Progenitor cell of endocrine pancreas (in vitro differentiated cells): ENCODE results near the gene TAC4. TPM values are rescaled to one million over a fixed set of nuclear protein-coding genes. Genes with fewer than 3 reads are reported as not detected.
A peak's percentile ranks its signal among the peaks of the same experiment; 100 is the strongest.

ENCODE experiments used
- DNase-seq: peaks from one replicate; pipeline ENCODE4 v3.0.0; 2021; ENCODE audit warnings: low spot score; ENCODE audit not compliant: unreplicated experiment
- H3K27ac Mint-ChIP-seq: 2 replicates; pipeline ENCODE4 v1.8.0; 2021; ENCODE audit warnings: mild to moderate bottlenecking, moderate library complexity, mixed read lengths
- H3K27me3 Mint-ChIP-seq: 2 replicates; pipeline ENCODE4 v1.8.0; 2021; ENCODE audit warnings: mixed read lengths
- H3K36me3 Mint-ChIP-seq: 2 replicates; pipeline ENCODE4 v1.8.0; 2022; ENCODE audit warnings: mixed read lengths; ENCODE audit not compliant: insufficient read depth
- H3K4me1 Mint-ChIP-seq: 2 replicates; pipeline ENCODE4 v1.8.0; 2021; ENCODE audit warnings: low read depth, mixed read lengths
- H3K4me3 Mint-ChIP-seq: 2 replicates; pipeline ENCODE4 v1.8.0; 2021; ENCODE audit warnings: low read depth, mild to moderate bottlenecking, moderate library complexity, mixed read lengths
- H3K9me3 Mint-ChIP-seq: 2 replicates; pipeline ENCODE4 v1.8.0; 2021; ENCODE audit warnings: low read depth, mixed read lengths
- CTCF ChIP-seq: fragments of 200-600 bp; sonication (generic); IDR thresholded peaks from one replicate; pipeline ENCODE4 v1.5.0; 2021; ENCODE audit warnings: antibody characterized with exemption, mild to moderate bottlenecking; ENCODE audit not compliant: unreplicated experiment
- total RNA-seq: library from RNA; stranded (reverse); gene quantifications from 2 replicates; pipeline ENCODE4 v1.2.1, GENCODE V29; 2021

TAC4 gene
- total RNA-seq, 1 donor from 2014 or later: not detected

- peaks cover 21% of the 10 kb centered on the region for H3K4me1 Mint-ChIP-seq
- no peak for TF ChIP-seq CTCF
- H3K9me3 Mint-ChIP-seq: no peaks in the 10 kb centered on the region
- DNase-seq: no peak
- H3K4me3 Mint-ChIP-seq: no peak overlapping the region
- peaks cover 16% of the 10 kb centered on the region for H3K36me3 Mint-ChIP-seq
- no peaks in the 10 kb centered on the region for H3K27me3 Mint-ChIP-seq
- peak overlapping the region; percentile 59 for H3K27ac Mint-ChIP-seq
Measured at GRCh38 chr17:49836111-49837030, 11.5 kb downstream of the TAC4 start.

- H3K27ac Mint-ChIP-seq: no peak overlapping the region
- peaks cover 16% of the 10 kb centered on the region for H3K36me3 Mint-ChIP-seq
- no peak for DNase-seq
- no peaks in the 10 kb centered on the region for H3K9me3 Mint-ChIP-seq
- H3K4me1 Mint-ChIP-seq: peaks cover 21% of the 10 kb centered on the region
- H3K27me3 Mint-ChIP-seq: no peaks in the 10 kb centered on the region
- TF ChIP-seq CTCF: no peak
- no peak overlapping the region for H3K4me3 Mint-ChIP-seq
Measured at GRCh38 chr17:49835472-49835871, 12.4 kb downstream of the TAC4 start.

GRCh38 chr17:49834118-49834743 is 13.6 kb downstream of the TAC4 start:
- no peak for DNase-seq
- H3K9me3 Mint-ChIP-seq: no peaks in the 10 kb centered on the region
- no peaks in the 10 kb centered on the region for H3K27me3 Mint-ChIP-seq
- peaks cover 16% of the 10 kb centered on the region for H3K4me1 Mint-ChIP-seq
- no peak for TF ChIP-seq CTCF
- no peak overlapping the region for H3K4me3 Mint-ChIP-seq
- no peak overlapping the region for H3K27ac Mint-ChIP-seq
- peaks cover 16% of the 10 kb centered on the region for H3K36me3 Mint-ChIP-seq

GRCh38 chr17:49832840-49833599 is 14.8 kb downstream of the TAC4 start:
- no peaks in the 10 kb centered on the region for H3K27me3 Mint-ChIP-seq
- TF ChIP-seq CTCF: no peak
- H3K9me3 Mint-ChIP-seq: no peaks in the 10 kb centered on the region
- peaks cover 17% of the 10 kb centered on the region for H3K36me3 Mint-ChIP-seq
- no peak overlapping the region for H3K4me3 Mint-ChIP-seq
- H3K27ac Mint-ChIP-seq: no peak overlapping the region
- peaks cover 12% of the 10 kb centered on the region for H3K4me1 Mint-ChIP-seq
- DNase-seq: no peak

GRCh38 chr17:49830605-49831004 is 17.3 kb downstream of the TAC4 start:
- H3K27ac Mint-ChIP-seq: no peak overlapping the region

More at GRCh38 chr17:49830605-49831004, 17.3 kb downstream of the TAC4 start:
- DNase-seq: no peak
- H3K4me3 Mint-ChIP-seq: no peak overlapping the region
- no peak for TF ChIP-seq CTCF
- peaks cover 23% of the 10 kb centered on the region for H3K36me3 Mint-ChIP-seq
- H3K4me1 Mint-ChIP-seq: peaks cover under 1% of the 10 kb centered on the region
- H3K27me3 Mint-ChIP-seq: no peaks in the 10 kb centered on the region
- H3K9me3 Mint-ChIP-seq: no peaks in the 10 kb centered on the region
